HUES6 (cell line): ENCODE measurements around the gene SRPX2.

Experiments
- H3K27ac ChIP-seq: 2 replicates; pipeline ENCODE4 v1.7.0; 2013; ENCODE audit warnings: low read depth, mild to moderate bottlenecking, low read length, inconsistent platforms
- H3K27me3 ChIP-seq: 2 replicates; pipeline ENCODE4 v1.6.1; 2013; ENCODE audit warnings: low read length; ENCODE audit not compliant: control insufficient read depth, insufficient read depth
- H3K36me3 ChIP-seq: 2 replicates; pipeline ENCODE4 v1.6.1; 2013; ENCODE audit warnings: low read length; ENCODE audit not compliant: control insufficient read depth, insufficient read depth
- H3K4me1 ChIP-seq: 2 replicates; pipeline ENCODE4 v1.6.1; 2013; ENCODE audit warnings: low read length; ENCODE audit not compliant: control insufficient read depth, insufficient read depth
- H3K4me3 ChIP-seq: 2 replicates; pipeline ENCODE4 v1.5.1; 2013; ENCODE audit warnings: low read depth, low read length
- H3K9ac ChIP-seq: one replicate; pipeline ENCODE4 v1.6.1; 2013; ENCODE audit warnings: mild to moderate bottlenecking, low read length
- H3K9me3 ChIP-seq: 2 replicates; pipeline ENCODE4 v1.6.1; 2013; ENCODE audit warnings: low read depth, low read length; ENCODE audit not compliant: control insufficient read depth, insufficient read depth

Gene SRPX2

DNA sequence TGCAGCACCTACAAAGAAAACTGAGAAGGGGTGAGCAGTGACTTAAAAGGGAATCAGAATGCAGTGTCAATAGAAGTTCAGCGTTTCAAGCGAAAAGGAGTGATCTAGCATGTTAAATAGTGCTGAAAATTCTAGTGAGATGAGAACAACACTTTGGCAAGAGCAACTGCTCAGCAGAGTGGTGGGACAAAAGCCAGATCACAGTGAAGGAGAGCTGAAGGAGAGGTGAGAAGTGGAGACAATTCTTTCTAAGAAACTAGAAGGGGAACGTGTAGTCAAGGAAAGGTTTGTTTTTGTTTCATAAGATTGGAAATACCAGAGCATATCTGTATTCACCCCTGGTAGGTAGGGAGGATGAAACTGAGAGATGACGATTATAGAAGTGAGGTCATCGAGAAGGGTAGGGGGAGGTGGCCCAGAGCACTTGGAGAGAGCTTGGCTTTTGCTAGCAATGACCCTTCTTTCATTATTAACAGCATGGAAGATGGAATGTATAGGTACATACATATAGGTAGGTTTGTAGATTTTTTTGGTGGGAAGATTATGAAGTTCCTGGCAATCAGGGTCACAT lies 33.7 kb downstream of the SRPX2 start:
- Histone ChIP-seq H3K4me3 (no peak overlapping the region), H3K4me1 (no peaks in the 10 kb centered on the region; the same call in 1 of the 2 replicates), H3K27me3 (peaks cover 6% of the 10 kb centered on the region; the same call in 1 of the 2 replicates), H3K9ac (no peak overlapping the region), H3K27ac (no peak overlapping the region), H3K9me3 (no peaks in the 10 kb centered on the region), H3K36me3 (no peaks in the 10 kb centered on the region)

GRCh38 chrX:100680756-100681155 lies 36.8 kb downstream of the SRPX2 start:
- no peaks in the 10 kb centered on the region for H3K9me3 ChIP-seq
- no peaks in the 10 kb centered on the region for H3K36me3 ChIP-seq
- H3K9ac ChIP-seq = no peak overlapping the region
- no peaks in the 10 kb centered on the region; the same call in 1 of the 2 replicates for H3K4me1 ChIP-seq
- H3K27me3 ChIP-seq = peaks cover 6% of the 10 kb centered on the region; the same call in 1 of the 2 replicates
- H3K27ac ChIP-seq = no peak overlapping the region
- H3K4me3 ChIP-seq = no peak overlapping the region

DNA sequence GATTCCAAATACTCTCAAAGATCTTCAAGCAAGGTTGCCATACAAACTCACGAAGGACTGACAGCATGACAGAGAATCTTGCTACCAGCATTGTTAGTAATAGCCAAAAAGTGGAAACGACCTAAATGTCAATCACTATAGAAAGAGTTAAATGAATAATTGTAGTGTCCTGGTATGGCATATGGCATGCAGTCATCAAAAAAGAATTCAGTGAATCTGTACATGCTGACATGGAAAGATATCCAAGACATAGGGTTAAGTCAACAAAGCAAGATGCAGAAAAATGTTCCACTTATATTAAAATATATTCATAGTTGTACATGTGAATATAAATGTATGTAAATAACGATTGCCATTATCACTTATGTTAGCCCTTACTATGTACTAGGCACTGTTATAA lies 37.6 kb downstream of the SRPX2 start:
- H3K9ac ChIP-seq = no peak overlapping the region
- peaks cover 6% of the 10 kb centered on the region; the same call in 1 of the 2 replicates for H3K27me3 ChIP-seq
- H3K4me1 ChIP-seq = no peaks in the 10 kb centered on the region; the same call in 1 of the 2 replicates
- H3K27ac ChIP-seq = no peak overlapping the region
- no peaks in the 10 kb centered on the region for H3K36me3 ChIP-seq
- H3K4me3 ChIP-seq = no peak overlapping the region
- no peaks in the 10 kb centered on the region for H3K9me3 ChIP-seq

- Histone ChIP-seq H3K27ac (no peak overlapping the region), H3K9me3 (no peaks in the 10 kb centered on the region), H3K4me3 (no peak overlapping the region), H3K9ac (no peak overlapping the region), H3K4me1 (no peaks in the 10 kb centered on the region; the same call in 1 of the 2 replicates), H3K27me3 (peaks cover 6% of the 10 kb centered on the region; the same call in 1 of the 2 replicates), H3K36me3 (no peaks in the 10 kb centered on the region)
Measured at GRCh38 chrX:100682939-100683338, 38.9 kb downstream of the SRPX2 start.

GRCh38 chrX:100685284-100685996 lies 41.4 kb downstream of the SRPX2 start:
- H3K9me3 ChIP-seq = no peaks in the 10 kb centered on the region
- no peak overlapping the region for H3K4me3 ChIP-seq
- no peaks in the 10 kb centered on the region for H3K4me1 ChIP-seq
- H3K27ac ChIP-seq = no peak overlapping the region
- no peak overlapping the region for H3K9ac ChIP-seq
- H3K36me3 ChIP-seq = no peaks in the 10 kb centered on the region
- no peaks in the 10 kb centered on the region; the same call in 1 of the 2 replicates for H3K27me3 ChIP-seq

- no peaks in the 10 kb centered on the region for H3K9me3 ChIP-seq
Measured at GRCh38 chrX:100685997-100686305, 42.0 kb downstream of the SRPX2 start.

GRCh38 chrX:100687128-100687527 lies 43.1 kb downstream of the SRPX2 start:
- Histone ChIP-seq H3K4me1 (no peaks in the 10 kb centered on the region), H3K27ac (no peak overlapping the region), H3K9me3 (no peaks in the 10 kb centered on the region), H3K4me3 (no peak overlapping the region), H3K27me3 (no peaks in the 10 kb centered on the region; the same call in 1 of the 2 replicates), H3K9ac (no peak overlapping the region), H3K36me3 (no peaks in the 10 kb centered on the region)

More at GRCh38 chrX:100685997-100686305, 42.0 kb downstream of the SRPX2 start:
- Histone ChIP-seq H3K27ac (no peak overlapping the region), H3K9ac (no peak overlapping the region), H3K4me3 (no peak overlapping the region), H3K27me3 (no peaks in the 10 kb centered on the region; the same call in 1 of the 2 replicates), H3K4me1 (no peaks in the 10 kb centered on the region), H3K36me3 (no peaks in the 10 kb centered on the region)

GRCh38 chrX:100687546-100687945 lies 43.5 kb downstream of the SRPX2 start:
- Histone ChIP-seq H3K27ac (no peak overlapping the region), H3K36me3 (no peaks in the 10 kb centered on the region), H3K9me3 (no peaks in the 10 kb centered on the region), H3K27me3 (peaks cover 3% of the 10 kb centered on the region; the same call in 1 of the 2 replicates), H3K9ac (no peak overlapping the region), H3K4me1 (no peaks in the 10 kb centered on the region), H3K4me3 (no peak overlapping the region)

DNA sequence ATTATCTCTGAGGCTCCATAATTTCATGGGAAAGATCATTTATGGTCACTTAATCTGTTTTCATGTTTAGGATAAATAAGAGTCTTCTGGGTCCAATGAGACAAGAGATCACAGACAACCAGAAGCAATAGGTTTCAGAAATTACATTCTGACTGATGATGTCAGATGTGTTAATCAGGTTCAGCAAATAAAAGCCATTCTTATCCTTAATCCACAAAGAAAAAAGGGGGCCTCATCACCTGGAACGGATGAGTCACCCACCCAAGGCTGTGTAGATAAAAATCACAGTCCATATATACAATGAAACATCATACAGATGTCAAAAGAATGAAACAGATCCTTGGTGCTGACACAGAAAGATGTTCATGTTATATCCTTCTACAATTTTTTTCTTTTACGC lies 51.3 kb downstream of the SRPX2 start:
- no peak overlapping the region for H3K27ac ChIP-seq

DNA sequence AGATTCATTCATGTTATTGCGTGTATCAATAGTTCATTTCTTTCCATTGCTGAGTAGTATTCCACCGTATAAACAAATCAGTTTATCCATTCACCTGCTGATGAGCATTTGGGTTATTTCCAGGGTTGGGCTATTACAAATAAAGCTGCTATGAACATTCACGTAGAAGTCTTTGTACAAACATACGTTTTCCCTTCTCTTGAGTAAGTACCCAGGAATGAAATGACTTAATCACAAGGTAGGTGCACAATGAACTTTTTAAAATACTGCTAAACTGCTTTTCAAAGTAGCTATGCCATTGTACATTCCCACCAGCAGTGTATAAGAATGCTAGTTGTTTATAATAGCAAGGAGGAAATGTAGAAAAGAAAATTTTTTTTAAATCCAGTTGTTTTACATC lies 52.0 kb downstream of the SRPX2 start:
- H3K9me3 ChIP-seq = no peaks in the 10 kb centered on the region
- H3K4me3 ChIP-seq = no peak overlapping the region
- peaks cover 12% of the 10 kb centered on the region; the same call in 1 of the 2 replicates for H3K27me3 ChIP-seq
- H3K4me1 ChIP-seq = no peaks in the 10 kb centered on the region
- no peaks in the 10 kb centered on the region for H3K36me3 ChIP-seq
- H3K27ac ChIP-seq = no peak overlapping the region
- H3K9ac ChIP-seq = no peak overlapping the region

More for the DNA sequence above, 51.3 kb downstream of the SRPX2 start:
- H3K4me3 ChIP-seq = no peak overlapping the region
- no peaks in the 10 kb centered on the region for H3K4me1 ChIP-seq
- H3K9me3 ChIP-seq = no peaks in the 10 kb centered on the region
- H3K9ac ChIP-seq = no peak overlapping the region
- H3K36me3 ChIP-seq = no peaks in the 10 kb centered on the region
- peaks cover 12% of the 10 kb centered on the region; the same call in 1 of the 2 replicates for H3K27me3 ChIP-seq

- Histone ChIP-seq H3K4me1 (no peaks in the 10 kb centered on the region), H3K4me3 (no peak overlapping the region), H3K9ac (no peak overlapping the region), H3K27ac (no peak overlapping the region), H3K36me3 (no peaks in the 10 kb centered on the region), H3K9me3 (no peaks in the 10 kb centered on the region), H3K27me3 (peaks cover 14% of the 10 kb centered on the region; the same call in 1 of the 2 replicates)
Measured at GRCh38 chrX:100696699-100697351, 52.8 kb downstream of the SRPX2 start.
